ENCODE results near the gene CACNA1I.

CACNA1I gene

GRCh38 chr22:39569066-39569465 lies 1.5 kb upstream of the CACNA1I start:
- TF ChIP-seq CTCF (conservative IDR thresholded peaks at IDR 0.05; ENCODE audit: control insufficient read depth, insufficient read depth, low read depth, low read length), result no peak
- H3K4me3 ChIP-seq (ENCODE audit: control insufficient read depth, low read depth, low read length), result no peak overlapping the region
- no peak for DNase-seq (ENCODE audit: low read depth)

- no peak for TF ChIP-seq CTCF (conservative IDR thresholded peaks at IDR 0.05; ENCODE audit: control insufficient read depth, insufficient read depth, low read depth, low read length)
- no peak overlapping the region for H3K4me3 ChIP-seq (ENCODE audit: control insufficient read depth, low read depth, low read length)
- no peak for DNase-seq (ENCODE audit: low read depth)
Measured at GRCh38 chr22:39570226-39570625, 327 bp upstream of the CACNA1I start.

- no peak for DNase-seq (ENCODE audit: low read depth)
- H3K4me3 ChIP-seq (ENCODE audit: control insufficient read depth, low read depth, low read length), result no peak overlapping the region
- TF ChIP-seq CTCF (conservative IDR thresholded peaks at IDR 0.05; ENCODE audit: control insufficient read depth, insufficient read depth, low read depth, low read length), result no peak
Measured at GRCh38 chr22:39571538-39571937, 985 bp downstream of the CACNA1I start.

GRCh38 chr22:39574779-39575551 lies 4.4 kb downstream of the CACNA1I start:
- no peak overlapping the region for H3K4me3 ChIP-seq (ENCODE audit: control insufficient read depth, low read depth, low read length)
- peak; percentile 93 for DNase-seq (ENCODE audit: low read depth)
- TF ChIP-seq CTCF (conservative IDR thresholded peaks at IDR 0.05; ENCODE audit: control insufficient read depth, insufficient read depth, low read depth, low read length), result no peak

GRCh38 chr22:39575552-39575825 lies 4.9 kb downstream of the CACNA1I start:
- no peak for TF ChIP-seq CTCF (conservative IDR thresholded peaks at IDR 0.05; ENCODE audit: control insufficient read depth, insufficient read depth, low read depth, low read length)
- no peak overlapping the region for H3K4me3 ChIP-seq (ENCODE audit: control insufficient read depth, low read depth, low read length)
- DNase-seq (ENCODE audit: low read depth), result no peak

GRCh38 chr22:39576027-39576426 lies 5.5 kb downstream of the CACNA1I start:
- H3K4me3 ChIP-seq (ENCODE audit: control insufficient read depth, low read depth, low read length), result no peak overlapping the region
- no peak for DNase-seq (ENCODE audit: low read depth)
- no peak for TF ChIP-seq CTCF (conservative IDR thresholded peaks at IDR 0.05; ENCODE audit: control insufficient read depth, insufficient read depth, low read depth, low read length)

- DNase-seq (ENCODE audit: low read depth), result no peak
- TF ChIP-seq CTCF (conservative IDR thresholded peaks at IDR 0.05; ENCODE audit: control insufficient read depth, insufficient read depth, low read depth, low read length), result no peak
- H3K4me3 ChIP-seq (ENCODE audit: control insufficient read depth, low read depth, low read length), result no peak overlapping the region
Measured at GRCh38 chr22:39577366-39577765, 6.8 kb downstream of the CACNA1I start.
